Motor neuron (in vitro differentiated cells): Measurements from ENCODE around the gene CLTA. TPM values are rescaled to one million over a fixed set of nuclear protein-coding genes. Genes with fewer than 3 reads are reported as not detected.
A peak's percentile ranks its signal among the peaks of the same experiment; 100 is the strongest.
"Not testable (repeated sequence)": the region's sequence is repeated elsewhere in the genome, so short reads cannot be mapped to it uniquely, and the experiment has no call there.

Experiments used
- ATAC-seq, 8 experiments: fragments of 200-7000 bp; cut with Tn5 transposase; replicated peaks in 6 of 8; 2 replicates each; pipeline ENCODE4 v1.8.0; 2021; ENCODE audit warnings: mild to moderate bottlenecking in 8 of 8, moderate library complexity in 8 of 8
- H3K27ac ChIP-seq, 2 donors: fragments of 250-450 bp; sonication (Bioruptor Pico); 2 replicates each; pipeline ENCODE4 v1.9.0; 2021; ENCODE audit warnings: antibody characterized with exemption in 2 of 2, mild to moderate bottlenecking in 2 of 2, moderate library complexity in 1 of 2
- H3K4me1 ChIP-seq, 2 donors: fragments of 250-450 bp; sonication (Bioruptor Pico); replicated peaks in 1 of 2; 2 replicates each; pipeline ENCODE4 v1.6.1; 2021; ENCODE audit warnings: antibody characterized with exemption in 2 of 2, mild to moderate bottlenecking in 2 of 2, moderate library complexity in 1 of 2
- H3K4me3 ChIP-seq, 5 donors: fragments of 250-450 bp; sonication (Bioruptor Pico); 2 replicates each; pipeline ENCODE4 v1.9.0; 2021; ENCODE audit warnings: antibody characterized with exemption in 5 of 5, mild to moderate bottlenecking in 5 of 5, moderate library complexity in 4 of 5
- WGBS, 10 experiments: fragments of 450-650 bp; shearing (Covaris generic); methylation state at CpG; one replicate each; pipeline ENCODE4 v1.0.0; 2022; 5-methylcytosine and 5-hydroxymethylcytosine counted together
- in situ Hi-C, 9 experiments: fragments of 400-800 bp; cut with MboI; loops; one replicate each; pipeline ENCODE4 v1.15.0; 2021; ENCODE audit warnings: low sequenced_read_pairs in 9 of 9, low pct_unique_long_range_greater_than_20kb in 2 of 9; ENCODE audit not compliant: unreplicated experiment in 9 of 9
- total RNA-seq, 8 experiments: library from RNA; unstranded; fragments of 300-600 nt; gene quantifications; 2 replicates each; pipeline versions ENCODE4 v1.2.3 to v1.2.4, GENCODE V29; 2022

CLTA gene
- total RNA-seq, 8 experiments from 2014 or later = 131 to 258 (median 158) TPM

DNA sequence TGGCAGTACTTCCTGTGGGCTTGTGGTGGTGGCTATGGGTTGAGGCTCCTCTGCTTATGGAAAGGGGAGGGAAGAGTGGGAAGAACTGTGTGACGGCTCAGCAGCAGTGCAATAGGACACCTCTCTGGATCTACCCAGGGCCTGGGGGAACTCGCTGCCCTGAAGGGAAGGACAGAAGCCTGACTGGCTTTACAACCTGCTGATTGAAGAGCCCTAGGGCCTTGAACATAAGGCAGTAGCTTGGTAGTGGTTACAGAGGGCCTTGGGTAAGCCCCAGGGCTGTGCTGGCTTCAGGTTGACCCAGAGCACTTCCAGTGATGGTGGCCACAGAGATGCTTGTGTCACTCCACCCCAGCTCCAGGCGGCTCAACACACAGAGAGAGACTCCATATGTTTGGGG is 16.0 kb upstream of the CLTA start:
- ATAC-seq = peak in 2 of 8 experiments; percentile 37 to 60
- no peaks in the 10 kb centered on the region for H3K4me1 ChIP-seq
- 40 to 100% (median 100%) methylated on average over 1 to 3 of the region's 3 CpGs; no CpG with 5 or more reads in 4 of the 10 experiments for WGBS, 10 experiments
- H3K27ac ChIP-seq = no peak overlapping the region
- H3K4me3 ChIP-seq = no peak overlapping the region
- in situ Hi-C loops = loop anchor here in 2 of 9 experiments (25.0 kb wide), 2 partner anchors 88 to 113 kb away; partner anchors contain the start of gene GNE (in 1 of the 2)

DNA sequence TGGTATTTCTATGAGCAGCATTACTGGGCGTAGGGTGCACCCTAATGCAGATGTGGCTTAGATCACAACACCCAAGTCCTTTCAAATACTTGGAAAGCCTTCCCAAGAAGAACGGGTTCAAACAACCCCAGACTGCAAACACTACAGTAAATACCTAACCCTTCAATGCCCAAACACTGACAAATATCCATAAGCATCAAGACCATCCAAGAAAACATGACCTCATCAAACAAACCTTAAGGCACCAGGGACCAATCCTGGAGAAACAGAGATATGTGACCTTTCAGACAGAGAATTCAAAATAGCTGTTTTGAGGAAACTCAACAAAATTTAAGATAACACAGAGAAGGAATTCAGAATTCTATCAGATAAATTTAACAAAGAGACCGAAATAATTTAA is 15.5 kb upstream of the CLTA start:
- H3K27ac ChIP-seq, H3K4me1 ChIP-seq, H3K4me3 ChIP-seq, ATAC-seq: not testable (repeated sequence)
- in situ Hi-C loops = loop anchor here in 1 of 9 experiments (25.0 kb wide), 1 partner anchor 112 kb away; no protein-coding TSS in a partner anchor
- WGBS, 10 experiments = 57 to 100% (median 81%) methylated on average over 1 to 3 of the region's 3 CpGs

DNA sequence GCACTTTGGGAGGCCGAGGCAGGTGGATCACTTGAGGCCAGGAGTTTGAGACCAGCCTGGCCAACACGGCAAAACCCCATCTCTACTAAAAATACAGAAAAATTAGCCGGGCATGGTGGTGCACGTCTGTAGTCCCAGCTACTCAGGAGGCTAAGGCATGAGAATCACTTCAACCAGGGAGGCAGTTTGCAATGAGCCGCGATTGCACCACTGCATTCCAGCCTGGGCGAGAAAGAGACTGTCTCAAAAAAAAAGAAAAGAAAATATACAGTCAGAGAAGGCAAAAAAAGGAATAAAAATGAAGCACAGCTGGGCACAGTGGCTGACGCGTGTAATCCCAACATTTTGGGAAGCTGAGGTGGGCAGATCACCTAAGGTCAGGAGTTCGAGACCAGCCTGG is 14.2 kb upstream of the CLTA start:
- WGBS, 10 experiments = 82 to 100% (median 90%) methylated on average over 2 to 9 of the region's 10 CpGs; no CpG with 5 or more reads in 1 of the 10 experiments
- not testable (repeated sequence) for ATAC-seq, H3K4me1 ChIP-seq, H3K27ac ChIP-seq, H3K4me3 ChIP-seq
- in situ Hi-C loops = loop anchor here in 1 of 9 experiments (25.0 kb wide), 1 partner anchor 111 kb away; no protein-coding TSS in a partner anchor

DNA sequence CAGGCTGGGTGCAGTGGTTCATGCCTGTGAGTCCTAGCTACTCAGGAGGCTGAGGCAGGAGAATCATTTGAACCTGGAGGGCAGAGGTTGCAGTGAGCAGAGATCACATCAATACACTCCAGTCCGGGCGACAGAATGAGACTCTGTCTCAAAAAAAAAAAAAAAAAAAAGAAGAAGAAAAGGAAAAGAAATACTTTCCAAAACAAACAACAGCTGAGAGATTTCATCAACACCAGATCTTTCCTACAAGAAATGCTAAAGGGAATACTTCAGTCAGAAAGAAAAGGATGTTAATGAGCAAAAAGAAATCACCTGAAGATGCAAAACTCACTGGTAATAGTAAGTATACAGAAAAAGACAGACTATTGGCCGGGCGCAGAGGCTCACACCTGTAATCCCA is 13.2 kb upstream of the CLTA start:
- H3K4me1 ChIP-seq = no peaks in the 10 kb centered on the region
- H3K4me3 ChIP-seq = no peak overlapping the region
- H3K27ac ChIP-seq = no peak overlapping the region
- in situ Hi-C loops = loop anchor here in 1 of 9 experiments (25.0 kb wide), 1 partner anchor 110 kb away; no protein-coding TSS in a partner anchor
- ATAC-seq = no peak
- WGBS, 10 experiments = 59 to 100% (median 91%) methylated on average over 2 to 4 of the region's 4 CpGs; no CpG with 5 or more reads in 1 of the 10 experiments

DNA sequence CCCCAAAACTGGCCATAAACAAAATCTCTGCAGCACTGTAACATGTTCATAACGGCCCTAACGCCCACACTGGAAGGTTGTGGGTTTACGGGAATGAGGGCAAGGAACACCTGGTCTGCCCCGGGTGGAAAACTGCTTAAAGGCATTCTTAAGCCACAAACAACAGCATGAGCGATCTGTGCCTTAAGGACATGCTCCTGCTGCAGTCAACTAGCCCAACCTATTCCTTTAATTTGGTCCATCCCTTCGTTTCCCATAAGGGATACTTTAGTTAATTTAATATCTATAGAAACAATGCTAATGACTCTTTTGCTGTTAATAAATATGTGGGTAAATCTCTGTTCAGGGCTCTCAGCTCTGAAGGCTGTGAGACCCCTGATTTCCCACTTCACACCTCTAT is 10.5 kb upstream of the CLTA start:
- not testable (repeated sequence) for H3K27ac ChIP-seq, H3K4me3 ChIP-seq, H3K4me1 ChIP-seq, ATAC-seq
- in situ Hi-C loops = loop anchor here in 1 of 9 experiments (25.0 kb wide), 1 partner anchor 107 kb away; no protein-coding TSS in a partner anchor
- WGBS, 10 experiments = 20 to 72% (median 60%) methylated on average over 1 to 5 of the region's 6 CpGs; no CpG with 5 or more reads in 5 of the 10 experiments

GRCh38 chr9:36187414-36187813 is 3.3 kb upstream of the CLTA start:
- in situ Hi-C loops = loop anchor here in 1 of 9 experiments (25.0 kb wide), 1 partner anchor 100 kb away; no protein-coding TSS in a partner anchor
- H3K4me3 ChIP-seq = no peak overlapping the region
- H3K27ac ChIP-seq = no peak overlapping the region
- no peak for ATAC-seq
- peaks cover 9 to 15% of the 10 kb centered on the region in 2 donors for H3K4me1 ChIP-seq

DNA sequence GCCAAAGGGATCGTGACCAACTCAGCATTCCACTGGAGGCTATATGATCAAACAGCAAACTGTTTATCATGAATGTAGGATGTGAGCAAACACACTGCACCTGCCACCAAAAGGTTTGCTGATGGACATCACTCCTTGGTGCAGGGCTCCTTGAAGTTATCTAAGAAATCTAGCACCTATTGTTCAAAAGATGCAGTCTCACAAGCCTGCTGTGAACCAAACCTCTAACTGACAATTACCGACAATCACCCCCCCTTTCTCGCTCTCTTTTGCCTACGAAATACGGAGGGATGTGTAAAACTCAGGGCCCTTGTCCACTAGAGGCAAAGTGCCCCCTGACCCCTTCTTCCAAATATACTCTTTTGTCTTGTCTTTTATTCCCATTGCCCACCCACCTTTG is 2.5 kb upstream of the CLTA start:
- WGBS, 10 experiments = 78 to 100% (median 91%) methylated on average over 1 to 5 of the region's 5 CpGs; no CpG with 5 or more reads in 4 of the 10 experiments
- Histone ChIP-seq H3K4me3 (no peak overlapping the region), H3K27ac (no peak overlapping the region), H3K4me1 (peaks cover 15 to 23% of the 10 kb centered on the region in 2 donors)
- ATAC-seq = no peak
- in situ Hi-C loops = loop anchor here in 1 of 9 experiments (25.0 kb wide), 1 partner anchor 99 kb away; no protein-coding TSS in a partner anchor

- peak overlapping the region; percentile 76 to 97 (median 79) for H3K4me3 ChIP-seq
- WGBS, 10 experiments = 0 to 22% (median 13%) methylated on average over 1 to 9 of the region's 9 CpGs
- no peak for ATAC-seq
- H3K27ac ChIP-seq = peak overlapping the region; percentile 39 to 58
- in situ Hi-C loops = loop anchor here in 1 of 9 experiments (25.0 kb wide), 1 partner anchor 97 kb away; no protein-coding TSS in a partner anchor
- H3K4me1 ChIP-seq = peaks cover 17 to 25% of the 10 kb centered on the region in 2 donors
Measured at GRCh38 chr9:36189976-36190375, 745 bp upstream of the CLTA start.

DNA sequence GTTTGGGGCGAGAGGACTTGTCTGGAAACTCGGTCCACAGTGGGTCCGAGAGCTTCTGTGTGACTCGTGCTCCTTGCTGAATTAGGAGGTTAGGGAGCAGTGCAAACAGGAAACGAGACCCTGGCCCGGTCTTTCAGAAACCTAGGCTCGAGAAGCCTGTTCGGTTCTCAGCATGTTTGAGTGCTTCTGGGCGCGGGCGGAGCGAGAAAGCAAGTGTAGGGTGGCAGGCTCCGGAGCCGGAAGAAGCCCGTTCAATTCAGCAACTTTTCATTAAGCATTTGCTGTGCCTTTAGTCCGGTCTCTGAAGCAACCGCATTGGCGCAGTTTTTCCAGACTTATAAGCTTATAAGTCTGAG is 547 bp downstream of the CLTA start:
- WGBS, 10 experiments = 0 to 5% (median 2%) methylated on average over 2 to 14 of the region's 18 CpGs; no CpG with 5 or more reads in 2 of the 10 experiments
- peak in 1 of 8 experiments; percentile 1 for ATAC-seq
- Histone ChIP-seq H3K4me3 (peak overlapping the region; percentile 76 to 97 (median 79)), H3K27ac (peak overlapping the region; percentile 72 to 77), H3K4me1 (peaks cover 17 to 25% of the 10 kb centered on the region in 2 donors)
- in situ Hi-C loops = loop anchor here in 1 of 9 experiments (25.0 kb wide), 1 partner anchor 96 kb away; no protein-coding TSS in a partner anchor

DNA sequence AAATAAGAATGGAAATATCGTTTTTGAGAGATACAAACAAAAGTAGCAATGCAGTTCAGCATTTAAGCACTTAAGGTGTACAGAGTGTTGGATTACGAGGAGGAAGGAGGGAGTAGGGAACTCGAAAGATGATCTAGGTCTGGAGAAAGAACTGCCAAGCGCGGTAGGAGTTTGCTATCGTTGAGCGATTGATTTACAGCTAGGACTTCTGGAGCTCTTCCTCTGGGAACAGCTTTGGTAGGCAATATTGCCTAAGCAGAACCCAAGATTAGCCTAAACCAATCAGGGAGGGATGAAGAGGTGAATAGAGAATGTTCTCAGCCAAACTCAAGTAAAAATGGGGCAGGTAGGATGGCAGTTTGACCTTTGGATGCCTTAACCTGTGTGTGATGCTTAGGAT is 965 bp downstream of the CLTA start:
- no peak for ATAC-seq
- WGBS, 10 experiments = 0 to 4% (median 1%) methylated on average over 1 to 7 of the region's 7 CpGs

GRCh38 chr9:36192196-36192595 is 1.5 kb downstream of the CLTA start:
- in situ Hi-C loops = loop anchor here in 1 of 9 experiments (25.0 kb wide), 1 partner anchor 95 kb away; no protein-coding TSS in a partner anchor
- Histone ChIP-seq H3K4me3 (peak overlapping the region in 4 of 5 donors; percentile 76 to 97 (median 78)), H3K4me1 (peaks cover 17 to 25% of the 10 kb centered on the region in 2 donors), H3K27ac (no peak overlapping the region)
- no peak for ATAC-seq
- WGBS, 10 experiments = 35 to 69% (median 43%) methylated on average over 2 to 4 of the region's 4 CpGs; no CpG with 5 or more reads in 4 of the 10 experiments

More for the DNA sequence above, 965 bp downstream of the CLTA start:
- Histone ChIP-seq H3K27ac (no peak overlapping the region), H3K4me3 (peak overlapping the region; percentile 76 to 97 (median 79)), H3K4me1 (peaks cover 17 to 25% of the 10 kb centered on the region in 2 donors)
- in situ Hi-C loops = loop anchor here in 1 of 9 experiments (25.0 kb wide), 1 partner anchor 96 kb away; no protein-coding TSS in a partner anchor

GRCh38 chr9:36193023-36193422 is 2.3 kb downstream of the CLTA start:
- in situ Hi-C loops = loop anchor here in 1 of 9 experiments (25.0 kb wide), 1 partner anchor 94 kb away; no protein-coding TSS in a partner anchor
- Histone ChIP-seq H3K4me1 (peaks cover 17 to 25% of the 10 kb centered on the region in 2 donors), H3K27ac (no peak overlapping the region), H3K4me3 (peak overlapping the region in 1 of 5 donors; percentile 76)
- ATAC-seq = no peak
- WGBS, 10 experiments = 32 to 100% (median 71%) methylated on average over 1 to 3 of the region's 3 CpGs

GRCh38 chr9:36194326-36195000 is 3.7 kb downstream of the CLTA start:
- WGBS, 10 experiments = 0 to 90% (median 64%) methylated on average over 1 to 4 of the region's 4 CpGs; no CpG with 5 or more reads in 4 of the 10 experiments
- in situ Hi-C loops = loop anchor here in 1 of 9 experiments (25.0 kb wide), 1 partner anchor 93 kb away; no protein-coding TSS in a partner anchor
- H3K27ac ChIP-seq = no peak overlapping the region

More at GRCh38 chr9:36194326-36195000, 3.7 kb downstream of the CLTA start:
- Histone ChIP-seq H3K4me1 (peaks cover 17 to 25% of the 10 kb centered on the region in 2 donors), H3K4me3 (no peak overlapping the region)
- no peak for ATAC-seq
